CD4-positive, alpha-beta T cell (primary cell): ENCODE data around the gene POLR3H. TPM values are rescaled to one million over a fixed set of nuclear protein-coding genes. Genes with fewer than 3 reads are reported as not detected.

Experiments
- ATAC-seq: fragments of 200-7000 bp; cut with Tn5 transposase; one replicate; pipeline ENCODE4 v1.10.0; 2022; ENCODE audit warnings: mild to moderate bottlenecking; ENCODE audit not compliant: poor library complexity
- CTCF ChIA-PET: fragments of 350-600 bp; sonication (Branson Sonifier 250); formaldehyde crosslinking; loops from one replicate; lab custom pipeline; 2021; ENCODE audit warnings: antibody characterized with exemption, inconsistent platforms; lab: Charles Lee
- POLR2A ChIA-PET: fragments of 350-600 bp; sonication (Branson Sonifier 250); formaldehyde crosslinking; loops from one replicate; lab custom pipeline; 2021; ENCODE audit warnings: antibody characterized with exemption, inconsistent platforms; lab: Charles Lee
- DNase-seq, 14 experiments: peaks; one replicate each; pipeline ENCODE4 v3.0.0-alpha.2; 2013 to 2020; ENCODE audit warnings: mixed read lengths in 2 of 14
- H3K27ac ChIP-seq, 2 donors: one replicate each; pipeline versions ENCODE4 v1.5.1 to v1.7.0; 2013; ENCODE audit warnings: low read length in 2 of 2, low read depth in 1 of 2, mild to moderate bottlenecking in 1 of 2
- H3K27me3 ChIP-seq, 2 experiments: 1 replicate in 1 of 2; 2 replicates in 1 of 2; pipeline versions ENCODE4 v1.6.1 to v1.7.0; 2013; ENCODE audit warnings: low read length in 2 of 2, control low read depth in 1 of 2, mild to moderate bottlenecking in 1 of 2, moderate library complexity in 1 of 2; ENCODE audit not compliant: insufficient read depth in 2 of 2, control insufficient read depth in 1 of 2
- H3K36me3 ChIP-seq: one replicate; pipeline ENCODE4 v1.6.1; 2013; ENCODE audit warnings: low read length, control low read depth; ENCODE audit not compliant: insufficient read depth
- H3K4me1 ChIP-seq: one replicate; pipeline ENCODE4 v1.6.1; 2013; ENCODE audit warnings: low read length, control low read depth; ENCODE audit not compliant: insufficient read depth
- H3K4me3 ChIP-seq: one replicate; pipeline ENCODE4 v1.5.1; 2013; ENCODE audit warnings: mild to moderate bottlenecking, low read length, moderate library complexity
- H3K9me3 ChIP-seq, 2 experiments: 1 replicate in 1 of 2; 2 replicates in 1 of 2; pipeline versions ENCODE4 v1.6.1 to v1.7.0; 2013; ENCODE audit warnings: low read length in 2 of 2, mild to moderate bottlenecking in 2 of 2, control low read depth in 1 of 2, moderate library complexity in 1 of 2; ENCODE audit not compliant: control insufficient read depth in 1 of 2, insufficient read depth in 1 of 2
- H3K27ac Mint-ChIP-seq: one replicate; pipeline ENCODE4 v1.8.0; 2020; ENCODE audit warnings: mixed read lengths
- H3K27me3 Mint-ChIP-seq: one replicate; pipeline ENCODE4 v1.8.0; 2021; ENCODE audit warnings: mixed read lengths
- H3K36me3 Mint-ChIP-seq: one replicate; pipeline ENCODE4 v1.8.0; 2021; ENCODE audit warnings: low read depth, mixed read lengths
- H3K4me1 Mint-ChIP-seq: one replicate; pipeline ENCODE4 v1.8.0; 2021; ENCODE audit warnings: low read depth, mixed read lengths
- H3K4me3 Mint-ChIP-seq: one replicate; pipeline ENCODE4 v1.8.0; 2020; ENCODE audit warnings: mild to moderate bottlenecking, mixed read lengths
- H3K9me3 Mint-ChIP-seq: one replicate; pipeline ENCODE4 v1.8.0; 2020; ENCODE audit warnings: mixed read lengths
- CTCF ChIP-seq: fragments of 200-600 bp; IDR thresholded peaks from one replicate; pipeline ENCODE4 v1.8.0; 2022; ENCODE audit warnings: antibody characterized with exemption, mild to moderate bottlenecking
- intact Hi-C, 2 experiments: fragments of 100-400 bp; cut with DNase I in 1 of 2; cut with micrococcal nuclease in 1 of 2; formaldehyde crosslinking; loops; one replicate each; pipeline versions ENCODE4 v1.15.1 to v1.9.0; 2023 to 2025; cut with DNase I, micrococcal nuclease
- total RNA-seq, 174 experiments: library from RNA in 2 of 174; stranded (reverse) in 2 of 174; gene quantifications; one replicate each; pipeline ENCODE4 v1.2.3 and lab custom pipeline; 2021 to 2026

POLR3H gene
- total RNA-seq, 2 experiments from 2014 or later: 13.4 to 17.3 TPM

GRCh38 chr22:41482319-41482935 is 61.8 kb downstream of the POLR3H start:
- no peak for ATAC-seq

GRCh38 chr22:41481925-41482318 is 62.3 kb downstream of the POLR3H start:
- ChIA-PET CTCF (interaction anchor here (1.1 kb wide), 1 partner anchor 78 kb away, joined by 4 read pairs; no protein-coding TSS in a partner anchor), POLR2A (interaction anchor here (1.0 kb wide), 1 partner anchor 35 kb away, joined by 3 read pairs; the partner anchor contains the start of gene TOB2)
- no peak for TF ChIP-seq CTCF
- H3K27ac ChIP-seq: no peak overlapping the region
- H3K4me1 ChIP-seq: peaks cover 16% of the 10 kb centered on the region
- ATAC-seq: no peak
- no peak for DNase-seq
- no peaks in the 10 kb centered on the region for H3K27me3 ChIP-seq
- no peaks in the 10 kb centered on the region for H3K9me3 ChIP-seq
- no peaks in the 10 kb centered on the region for H3K9me3 Mint-ChIP-seq
- peaks cover 29% of the 10 kb centered on the region for H3K36me3 ChIP-seq
- H3K4me1 Mint-ChIP-seq: peaks cover 50% of the 10 kb centered on the region
- H3K27ac Mint-ChIP-seq: no peak overlapping the region
- peaks cover 11% of the 10 kb centered on the region for H3K36me3 Mint-ChIP-seq
- intact Hi-C loops: no loop called here
- H3K4me3 ChIP-seq: no peak overlapping the region
- no peak overlapping the region for H3K4me3 Mint-ChIP-seq
- no peaks in the 10 kb centered on the region for H3K27me3 Mint-ChIP-seq

More at GRCh38 chr22:41482319-41482935, 61.8 kb downstream of the POLR3H start:
- H3K27ac Mint-ChIP-seq: no peak overlapping the region
- peaks cover 29% of the 10 kb centered on the region for H3K36me3 ChIP-seq
- POLR2A ChIA-PET: interaction anchor here (1.0 kb wide), 1 partner anchor 36 kb away, joined by 3 read pairs; the partner anchor contains the start of gene TOB2
- H3K27ac ChIP-seq: no peak overlapping the region
- H3K4me1 ChIP-seq: peaks cover 16% of the 10 kb centered on the region
- H3K36me3 Mint-ChIP-seq: peaks cover 11% of the 10 kb centered on the region
- no peaks in the 10 kb centered on the region for H3K27me3 Mint-ChIP-seq
- intact Hi-C loops: no loop called here
- H3K4me3 ChIP-seq: no peak overlapping the region
- no peak overlapping the region for H3K4me3 Mint-ChIP-seq
- CTCF ChIA-PET: interaction anchor here (1.1 kb wide), 1 partner anchor 79 kb away, joined by 4 read pairs; no protein-coding TSS in a partner anchor
- no peaks in the 10 kb centered on the region for H3K9me3 Mint-ChIP-seq
- no peaks in the 10 kb centered on the region for H3K27me3 ChIP-seq
- H3K4me1 Mint-ChIP-seq: peaks cover 55% of the 10 kb centered on the region
- no peaks in the 10 kb centered on the region for H3K9me3 ChIP-seq
- no peak for DNase-seq
- TF ChIP-seq CTCF: no peak

GRCh38 chr22:41481131-41481830 is 63.0 kb downstream of the POLR3H start:
- no peak for DNase-seq
- no peak for TF ChIP-seq CTCF
- ATAC-seq: no peak
- Histone ChIP-seq H3K9me3 (no peaks in the 10 kb centered on the region), H3K27ac (no peak overlapping the region), H3K4me3 (no peak overlapping the region), H3K4me1 (peaks cover 16% of the 10 kb centered on the region), H3K27me3 (no peaks in the 10 kb centered on the region), H3K36me3 (peaks cover 29% of the 10 kb centered on the region)
- no peak overlapping the region for H3K4me3 Mint-ChIP-seq
- no peaks in the 10 kb centered on the region for H3K27me3 Mint-ChIP-seq
- intact Hi-C loops: no loop called here
- no peaks in the 10 kb centered on the region for H3K9me3 Mint-ChIP-seq
- H3K36me3 Mint-ChIP-seq: peaks cover 11% of the 10 kb centered on the region
- H3K4me1 Mint-ChIP-seq: peaks cover 50% of the 10 kb centered on the region
- POLR2A ChIA-PET: interaction anchor here (1.0 kb wide), 1 partner anchor 35 kb away, joined by 3 read pairs; the partner anchor contains the start of gene TOB2
- H3K27ac Mint-ChIP-seq: no peak overlapping the region
- CTCF ChIA-PET: no interaction called here
